ENCODE measurements around the gene SECISBP2L. TPM values are rescaled to one million over a fixed set of nuclear protein-coding genes. Genes with fewer than 3 reads are reported as not detected.

The SECISBP2L gene
- total RNA-seq, 4 donors from 2014 or later, result 27.7 to 63.2 (median 33.2) TPM

DNA sequence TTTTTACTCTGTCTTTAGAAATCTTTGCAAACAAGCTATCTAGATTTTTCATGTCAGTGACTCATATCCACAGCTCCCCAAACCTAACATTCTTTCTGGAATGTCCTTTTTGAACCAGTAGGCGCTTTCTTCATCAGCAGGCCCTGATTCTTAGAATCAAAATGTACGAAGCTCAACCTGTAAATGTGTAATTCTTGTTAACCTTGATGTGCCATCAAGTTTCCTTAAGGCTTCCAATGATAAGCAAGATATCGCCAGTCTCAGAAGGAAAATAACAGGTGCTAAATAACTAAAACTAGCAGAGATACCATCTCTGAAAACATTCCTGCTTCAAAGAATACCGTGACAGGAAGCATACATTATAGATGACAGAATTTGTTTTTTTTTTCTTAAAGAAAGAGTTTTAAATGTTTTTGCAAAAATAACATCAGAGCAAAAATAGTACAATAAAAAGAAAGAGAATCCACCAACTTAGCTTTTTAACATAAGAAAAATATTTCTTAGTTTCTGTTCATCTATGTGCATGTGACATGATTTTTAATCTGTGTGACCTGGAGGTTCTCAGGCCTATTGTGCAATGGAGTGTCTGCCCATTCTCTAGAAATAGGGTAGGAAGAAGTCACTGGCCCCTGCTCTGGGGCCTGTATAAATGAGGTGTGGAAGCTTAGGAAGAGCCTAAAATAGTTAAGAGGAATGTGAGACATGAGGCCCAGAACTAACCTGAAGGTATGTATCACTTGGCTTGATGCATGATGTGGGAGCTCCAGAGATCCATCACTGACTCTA, 14.7 kb upstream of the SECISBP2L start:
- H3K27ac ChIP-seq, result no peak overlapping the region
- no peaks in the 10 kb centered on the region for H3K9me3 ChIP-seq
- TF ChIP-seq EP300 (IDR thresholded peaks at IDR 0.05; ENCODE audit: low read depth), result no peak
- TF ChIP-seq, protein P1, sequence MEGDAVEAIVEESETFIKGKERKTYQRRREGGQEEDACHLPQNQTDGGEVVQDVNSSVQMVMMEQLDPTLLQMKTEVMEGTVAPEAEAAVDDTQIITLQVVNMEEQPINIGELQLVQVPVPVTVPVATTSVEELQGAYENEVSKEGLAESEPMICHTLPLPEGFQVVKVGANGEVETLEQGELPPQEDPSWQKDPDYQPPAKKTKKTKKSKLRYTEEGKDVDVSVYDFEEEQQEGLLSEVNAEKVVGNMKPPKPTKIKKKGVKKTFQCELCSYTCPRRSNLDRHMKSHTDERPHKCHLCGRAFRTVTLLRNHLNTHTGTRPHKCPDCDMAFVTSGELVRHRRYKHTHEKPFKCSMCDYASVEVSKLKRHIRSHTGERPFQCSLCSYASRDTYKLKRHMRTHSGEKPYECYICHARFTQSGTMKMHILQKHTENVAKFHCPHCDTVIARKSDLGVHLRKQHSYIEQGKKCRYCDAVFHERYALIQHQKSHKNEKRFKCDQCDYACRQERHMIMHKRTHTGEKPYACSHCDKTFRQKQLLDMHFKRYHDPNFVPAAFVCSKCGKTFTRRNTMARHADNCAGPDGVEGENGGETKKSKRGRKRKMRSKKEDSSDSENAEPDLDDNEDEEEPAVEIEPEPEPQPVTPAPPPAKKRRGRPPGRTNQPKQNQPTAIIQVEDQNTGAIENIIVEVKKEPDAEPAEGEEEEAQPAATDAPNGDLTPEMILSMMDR (IDR thresholded peaks at IDR 0.05), result no peak
- TF ChIP-seq POLR2A (IDR thresholded peaks at IDR 0.05), result no peak
- TF ChIP-seq POLR2AphosphoS5 (IDR thresholded peaks at IDR 0.05), result no peak
- H3K4me3 ChIP-seq, result no peak overlapping the region
- no peaks in the 10 kb centered on the region for H3K27me3 ChIP-seq
- WGBS, 2 donors (ENCODE audit: low coverage in 1 of 2), result 89 to 91% methylated on average over 4 of the region's 4 CpGs
- H3K4me1 ChIP-seq, result no peaks in the 10 kb centered on the region
- intact Hi-C loops (cut with DNase I; ENCODE audit: low total_unique reads) (no loop called here), in situ Hi-C loops (cut with MboI; ENCODE audit: low pct_ligation_motif_present in 1 of 4, low pct_unique_long_range_greater_than_20kb in 1 of 4, low sequenced_read_pairs in 3 of 4) (no loop called here)
- H3K36me3 ChIP-seq, result no peaks in the 10 kb centered on the region
- DNase-seq, result no peak

DNA sequence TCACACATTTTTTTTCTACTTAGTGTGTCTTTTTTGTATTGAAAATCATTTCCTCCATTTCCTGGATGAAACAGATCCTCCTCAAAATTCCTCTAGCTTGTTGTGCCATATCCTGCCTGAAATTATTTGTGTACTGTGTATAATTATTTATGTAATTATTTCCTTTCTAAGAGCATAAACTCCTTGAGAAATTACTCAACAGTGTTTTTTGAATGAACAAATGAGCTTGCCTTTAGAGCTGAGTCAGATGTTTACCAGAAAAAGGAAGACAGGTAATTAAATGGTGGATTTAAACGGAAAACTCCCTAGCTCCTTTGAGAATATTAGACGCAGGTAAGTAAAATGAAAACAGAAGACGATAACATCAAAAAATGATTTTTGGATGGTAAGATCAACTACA, 13.2 kb upstream of the SECISBP2L start:
- no peaks in the 10 kb centered on the region for H3K36me3 ChIP-seq
- DNase-seq, result no peak
- H3K27ac ChIP-seq, result no peak overlapping the region
- no peaks in the 10 kb centered on the region for H3K9me3 ChIP-seq
- in situ Hi-C loops (cut with MboI; ENCODE audit: low pct_ligation_motif_present in 1 of 4, low pct_unique_long_range_greater_than_20kb in 1 of 4, low sequenced_read_pairs in 3 of 4) (no loop called here), intact Hi-C loops (cut with DNase I; ENCODE audit: low total_unique reads) (no loop called here)
- no peak overlapping the region for H3K4me3 ChIP-seq
- TF ChIP-seq POLR2AphosphoS5 (IDR thresholded peaks at IDR 0.05) (no peak), EP300 (IDR thresholded peaks at IDR 0.05; ENCODE audit: low read depth) (no peak), POLR2A (IDR thresholded peaks at IDR 0.05) (no peak)
- TF ChIP-seq, protein P1 (IDR thresholded peaks at IDR 0.05), result no peak
- WGBS, 2 donors (ENCODE audit: low coverage in 1 of 2), result 89 to 92% methylated on average over 3 of the region's 3 CpGs
- no peaks in the 10 kb centered on the region for H3K27me3 ChIP-seq
- H3K4me1 ChIP-seq, result no peaks in the 10 kb centered on the region

DNA sequence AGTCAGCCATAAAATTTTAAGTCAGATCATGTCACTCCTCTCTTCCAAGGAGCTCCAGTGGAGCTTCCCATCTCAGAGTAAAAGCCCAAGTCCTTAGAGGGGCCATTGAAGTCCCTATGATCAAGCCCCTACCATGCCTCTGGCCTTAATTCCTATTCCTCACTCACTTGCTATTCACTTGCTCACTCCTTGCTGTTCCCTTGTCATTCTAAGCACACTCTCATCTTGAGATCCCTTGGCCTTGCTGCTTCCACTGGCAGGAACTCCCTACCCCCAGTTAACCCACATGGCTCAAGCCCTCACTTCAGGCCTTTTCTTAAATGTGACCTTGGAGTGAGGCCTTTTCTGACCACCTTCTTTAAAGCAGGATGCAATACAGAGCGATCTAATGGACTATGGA, 12.3 kb upstream of the SECISBP2L start:
- 80 to 91% methylated on average over 1 of the region's 1 CpG for WGBS, 2 donors (ENCODE audit: low coverage in 1 of 2)
- H3K27ac ChIP-seq, result no peak overlapping the region
- intact Hi-C loops (cut with DNase I; ENCODE audit: low total_unique reads) (no loop called here), in situ Hi-C loops (cut with MboI; ENCODE audit: low pct_ligation_motif_present in 1 of 4, low pct_unique_long_range_greater_than_20kb in 1 of 4, low sequenced_read_pairs in 3 of 4) (no loop called here)
- H3K4me1 ChIP-seq, result no peaks in the 10 kb centered on the region
- H3K4me3 ChIP-seq, result no peak overlapping the region
- H3K27me3 ChIP-seq, result no peaks in the 10 kb centered on the region
- no peak for DNase-seq
- H3K9me3 ChIP-seq, result no peaks in the 10 kb centered on the region
- no peaks in the 10 kb centered on the region for H3K36me3 ChIP-seq
- TF ChIP-seq, protein P1 (IDR thresholded peaks at IDR 0.05), result no peak
- no peak for TF ChIP-seq POLR2AphosphoS5 (IDR thresholded peaks at IDR 0.05)
- no peak for TF ChIP-seq EP300 (IDR thresholded peaks at IDR 0.05; ENCODE audit: low read depth)
- no peak for TF ChIP-seq POLR2A (IDR thresholded peaks at IDR 0.05)

DNA sequence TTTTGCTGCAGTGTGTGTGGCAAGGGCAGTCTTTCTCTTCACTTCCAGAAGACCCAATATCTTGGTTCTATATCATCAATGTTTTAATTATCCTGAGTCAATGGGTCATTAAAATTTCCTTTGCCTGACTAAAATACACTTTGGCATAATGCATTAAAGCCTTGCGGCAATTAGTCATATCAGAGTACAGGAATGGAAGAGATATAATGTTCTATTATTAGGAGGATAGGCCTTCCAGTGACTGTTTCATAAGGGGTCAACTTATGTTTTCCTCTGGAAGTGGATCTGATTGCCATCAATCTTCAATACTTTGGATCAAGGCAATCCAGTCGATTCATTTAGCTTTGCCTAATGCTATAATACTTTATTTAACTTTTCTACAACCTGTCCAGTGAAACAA, 9.4 kb upstream of the SECISBP2L start:
- WGBS, 2 donors (ENCODE audit: low coverage in 1 of 2), result 58 to 82% methylated on average over 2 of the region's 2 CpGs
- Histone ChIP-seq H3K4me1 (no peaks in the 10 kb centered on the region), H3K27me3 (no peaks in the 10 kb centered on the region), H3K27ac (no peak overlapping the region), H3K4me3 (no peak overlapping the region), H3K36me3 (no peaks in the 10 kb centered on the region), H3K9me3 (no peaks in the 10 kb centered on the region)
- in situ Hi-C loops (cut with MboI; ENCODE audit: low pct_ligation_motif_present in 1 of 4, low pct_unique_long_range_greater_than_20kb in 1 of 4, low sequenced_read_pairs in 3 of 4), result no loop called here
- intact Hi-C loops (cut with DNase I; ENCODE audit: low total_unique reads), result no loop called here
- DNase-seq, result no peak
- TF ChIP-seq EP300 (IDR thresholded peaks at IDR 0.05; ENCODE audit: low read depth) (no peak), POLR2AphosphoS5 (IDR thresholded peaks at IDR 0.05) (no peak), POLR2A (IDR thresholded peaks at IDR 0.05) (no peak)
- TF ChIP-seq, protein P1 (IDR thresholded peaks at IDR 0.05), result no peak
